ENCODE data around the gene SAMD11.

The SAMD11 gene

GRCh38 chr1:931380-932172 lies 7.9 kb downstream of the SAMD11 start:
- DNase-seq (ENCODE audit: low read depth), result no peak

GRCh38 chr1:932173-932510 lies 8.4 kb downstream of the SAMD11 start:
- no peak for DNase-seq (ENCODE audit: low read depth)

GRCh38 chr1:932776-933602 lies 9.3 kb downstream of the SAMD11 start:
- DNase-seq (ENCODE audit: low read depth), result no peak

GRCh38 chr1:933603-933940 lies 9.8 kb downstream of the SAMD11 start:
- DNase-seq (ENCODE audit: low read depth), result no peak

- DNase-seq (ENCODE audit: low read depth), result no peak
These were observed 11.4 kb downstream of the SAMD11 start for GRCh38 chr1:934991-935750.

GRCh38 chr1:935751-936231 lies 12.1 kb downstream of the SAMD11 start:
- no peak for DNase-seq (ENCODE audit: low read depth)

- DNase-seq (ENCODE audit: low read depth), result no peak
These were observed 12.9 kb downstream of the SAMD11 start for GRCh38 chr1:936348-937264.

GRCh38 chr1:937521-937920 lies 13.8 kb downstream of the SAMD11 start:
- no peak for DNase-seq (ENCODE audit: low read depth)

GRCh38 chr1:938088-938683 lies 14.5 kb downstream of the SAMD11 start:
- DNase-seq (ENCODE audit: low read depth), result peak; percentile 65

- no peak for DNase-seq (ENCODE audit: low read depth)
These were observed 15.2 kb downstream of the SAMD11 start for GRCh38 chr1:938711-939489.

DNA sequence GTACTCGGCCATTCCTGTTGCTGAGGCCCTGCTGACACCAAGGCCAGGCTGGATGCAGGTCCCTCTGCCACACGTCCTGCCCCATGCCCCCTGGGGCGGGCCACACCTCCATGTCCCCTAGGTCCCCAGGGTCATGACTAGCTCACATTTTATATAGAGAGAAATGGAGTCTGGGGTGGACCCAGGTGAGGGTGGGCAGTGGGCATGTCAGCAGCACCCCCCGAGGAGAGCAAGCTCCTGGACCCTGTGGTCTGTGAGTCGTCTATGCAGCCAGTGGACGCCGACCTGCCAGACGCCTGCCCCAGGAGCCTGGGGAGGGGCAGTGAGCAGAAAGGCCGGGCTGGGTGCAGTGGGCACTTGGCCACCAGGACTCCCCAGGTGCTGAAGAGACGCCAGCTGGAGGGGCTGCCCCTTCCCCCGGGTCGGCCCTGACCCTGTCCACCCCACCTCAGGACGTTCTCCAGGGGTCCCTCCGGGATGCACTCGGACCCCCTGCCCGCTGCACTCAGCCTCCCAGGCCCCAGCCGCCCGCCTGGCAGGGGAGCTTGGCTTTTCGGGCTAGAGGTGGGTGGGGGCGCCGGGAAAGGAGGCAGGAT lies 15.9 kb downstream of the SAMD11 start:
- no peak for DNase-seq (ENCODE audit: low read depth)

GRCh38 chr1:940107-941014 lies 16.6 kb downstream of the SAMD11 start:
- peak; percentile 78 for DNase-seq (ENCODE audit: low read depth)

GRCh38 chr1:941015-941587 lies 17.4 kb downstream of the SAMD11 start:
- DNase-seq (ENCODE audit: low read depth), result no peak

DNA sequence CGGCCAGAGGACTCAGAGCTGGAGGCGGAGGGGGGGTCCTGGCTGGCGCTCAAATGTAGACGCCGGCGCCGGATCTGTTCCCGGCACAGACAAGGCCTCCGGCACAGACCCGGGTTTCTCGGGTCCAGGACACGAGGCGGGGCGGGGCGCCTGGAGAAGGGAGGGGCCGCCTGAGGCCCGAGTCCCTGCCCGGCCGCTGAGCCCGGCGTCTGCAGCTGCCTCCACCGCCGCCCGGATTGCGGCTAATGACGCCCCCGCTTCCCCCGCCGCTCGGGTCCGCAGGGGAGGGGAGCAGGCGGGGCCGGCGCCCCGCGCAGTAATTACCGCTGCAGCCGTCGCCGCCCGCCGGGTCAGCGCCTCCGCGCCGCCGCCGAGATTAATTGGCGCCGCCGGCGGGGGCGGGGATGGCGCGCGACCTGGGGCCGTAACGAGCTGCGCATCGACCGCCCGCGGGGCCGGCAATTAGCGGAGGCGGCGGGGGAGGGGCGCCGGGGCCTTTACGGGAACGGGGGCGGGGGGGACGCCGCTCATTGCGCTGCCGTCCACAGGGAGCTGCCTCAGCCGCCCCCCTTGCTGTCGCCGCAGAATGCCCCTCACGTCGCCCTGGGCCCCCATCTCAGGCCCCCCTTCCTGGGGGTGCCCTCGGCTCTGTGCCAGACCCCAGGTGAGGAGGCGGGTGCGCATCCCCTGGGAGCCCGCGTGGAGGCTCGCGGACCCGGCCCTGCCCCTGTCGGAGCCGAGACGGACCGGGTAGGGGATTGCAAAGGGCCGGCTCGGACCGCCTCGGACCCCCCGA lies 18.1 kb downstream of the SAMD11 start:
- DNase-seq (ENCODE audit: low read depth), result peak; percentile 89

DNA sequence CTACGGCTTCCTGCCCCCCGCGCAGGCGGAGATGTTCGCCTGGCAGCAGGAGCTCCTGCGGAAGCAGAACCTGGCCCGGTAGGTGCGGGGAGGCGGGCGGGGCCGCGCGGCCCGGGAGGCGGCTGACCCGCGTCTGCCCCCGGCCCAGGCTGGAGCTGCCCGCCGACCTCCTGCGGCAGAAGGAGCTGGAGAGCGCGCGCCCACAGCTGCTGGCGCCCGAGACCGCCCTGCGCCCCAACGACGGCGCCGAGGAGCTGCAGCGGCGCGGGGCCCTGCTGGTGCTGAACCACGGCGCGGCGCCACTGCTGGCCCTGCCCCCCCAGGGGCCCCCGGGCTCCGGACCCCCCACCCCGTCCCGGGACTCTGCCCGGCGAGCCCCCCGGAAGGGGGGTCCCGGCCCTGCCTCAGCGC lies 18.7 kb downstream of the SAMD11 start:
- no peak for DNase-seq (ENCODE audit: low read depth)

DNA sequence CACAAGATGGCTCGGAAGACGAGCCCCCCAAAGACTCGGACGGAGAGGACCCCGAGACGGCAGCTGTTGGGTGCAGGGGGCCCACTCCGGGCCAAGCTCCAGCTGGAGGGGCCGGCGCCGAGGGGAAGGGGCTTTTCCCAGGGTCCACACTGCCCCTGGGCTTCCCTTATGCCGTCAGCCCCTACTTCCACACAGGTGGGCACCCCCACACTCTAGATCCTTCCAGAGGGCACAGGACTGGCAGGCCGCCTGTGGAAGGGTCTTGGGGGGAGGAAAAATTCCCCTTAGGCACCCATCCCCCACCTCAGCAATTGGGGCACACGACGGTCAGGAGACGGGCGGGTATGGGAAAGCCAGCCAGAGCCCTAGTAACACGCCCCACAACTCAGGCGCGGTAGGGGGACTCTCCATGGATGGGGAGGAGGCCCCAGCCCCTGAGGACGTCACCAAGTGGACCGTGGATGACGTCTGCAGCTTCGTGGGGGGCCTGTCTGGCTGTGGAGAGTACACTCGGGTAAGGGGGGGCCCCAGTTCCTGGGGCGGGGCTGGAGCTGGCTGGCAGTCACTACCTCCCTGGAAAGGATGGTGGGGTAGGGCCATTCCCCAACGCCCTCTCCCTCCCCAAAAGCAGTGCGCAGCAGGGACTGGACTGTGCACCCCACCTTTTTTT lies 19.3 kb downstream of the SAMD11 start:
- no peak for DNase-seq (ENCODE audit: low read depth)

All from EH (cell line).